K562 (cell line): ENCODE results near the gene PSMA7. TPM values are rescaled to one million over a fixed set of nuclear protein-coding genes. Genes with fewer than 3 reads are reported as not detected.
A peak's percentile ranks its signal among the peaks of the same experiment; 100 is the strongest.

ENCODE experiments used
- DNMT1 ChIP-seq: fragments of 450-650 bp; IDR thresholded peaks from 2 replicates; pipeline ENCODE4 v1.6.1; 2016; ENCODE audit warnings: antibody characterized with exemption, mild to moderate bottlenecking
- EGR1 ChIP-seq: fragments of 450-650 bp; conservative IDR thresholded peaks from 2 replicates; pipeline ENCODE4 v1.6.1; 2017; ENCODE audit warnings: mild to moderate bottlenecking
- EP400 ChIP-seq: fragments of 450-650 bp; IDR thresholded peaks from 2 replicates; pipeline ENCODE4 v1.6.1; 2017; ENCODE audit warnings: antibody characterized with exemption, mild to moderate bottlenecking, moderate library complexity
- FOXK1 ChIP-seq: sonication (generic); formaldehyde crosslinking; IDR thresholded peaks from 2 replicates; pipeline ENCODE4 v1.8.0; 2022; ENCODE audit warnings: missing genetic modification reagents, mild to moderate bottlenecking, borderline replicate concordance
- FOXO4 ChIP-seq: fragments of 450-650 bp; formaldehyde crosslinking; IDR thresholded peaks from 2 replicates; pipeline ENCODE4 v1.4.0; 2020; ENCODE audit warnings: mild to moderate bottlenecking, moderate library complexity
- HEY1 ChIP-seq: fragments of 250-450 bp; sonication (Bioruptor Pico); IDR thresholded peaks from 2 replicates; pipeline ENCODE4 v1.5.0; 2020; ENCODE audit warnings: mild to moderate bottlenecking, moderate library complexity, borderline replicate concordance
- KDM1A ChIP-seq, 2 experiments: fragments of 450-650 bp; IDR thresholded peaks; 2 replicates each; pipeline ENCODE4 v1.6.1; 2016; ENCODE audit warnings: mild to moderate bottlenecking in 2 of 2
- KLF10 ChIP-seq: fragments of 250-450 bp; sonication (Bioruptor Pico); IDR thresholded peaks from 2 replicates; pipeline ENCODE4 v1.6.1; 2021; ENCODE audit warnings: matching md5 sums
- MCM3 ChIP-seq: fragments of 450-650 bp; IDR thresholded peaks from 2 replicates; pipeline ENCODE4 v1.6.1; 2016
- MCM5 ChIP-seq: fragments of 450-650 bp; IDR thresholded peaks from 2 replicates; pipeline ENCODE4 v1.6.1; 2016; ENCODE audit warnings: low read depth
- MEIS2 ChIP-seq: fragments of 450-650 bp; IDR thresholded peaks from 2 replicates; pipeline ENCODE4 v1.6.1; 2014; ENCODE audit warnings: mild to moderate bottlenecking; ENCODE audit not compliant: partially characterized antibody
- NRF1 ChIP-seq, 2 experiments: fragments of 450-650 bp; IDR thresholded peaks in 1 of 2; conservative IDR thresholded peaks in 1 of 2; 2 replicates each; pipeline ENCODE4 v1.6.1; 2014; ENCODE audit warnings: mild to moderate bottlenecking in 2 of 2
- OTX1 ChIP-seq: fragments of 450-650 bp; formaldehyde crosslinking; IDR thresholded peaks from 2 replicates; pipeline ENCODE4 v1.4.0; 2022; ENCODE audit warnings: mild to moderate bottlenecking
- PCBP2 ChIP-seq: fragments of 200-400 bp; formaldehyde crosslinking; IDR thresholded peaks from 2 replicates; pipeline ENCODE4 v1.6.1; 2018; ENCODE audit warnings: low read length, low read depth, mild to moderate bottlenecking, moderate library complexity; ENCODE audit not compliant: poor library complexity, severe bottlenecking
- RCOR1 ChIP-seq, 2 experiments: IDR thresholded peaks; 2 replicates each; pipeline ENCODE4 v1.6.1; 2012; ENCODE audit warnings: low read depth in 2 of 2, low read length in 2 of 2, borderline replicate concordance in 1 of 2, improper control_type of control experiment in 1 of 2
- SNAPC5 ChIP-seq: fragments of 250-450 bp; sonication (Bioruptor Pico); IDR thresholded peaks from 2 replicates; pipeline ENCODE4 v1.8.0; 2021; ENCODE audit warnings: moderate library complexity, mild to moderate bottlenecking, inconsistent platforms
- SPI1 ChIP-seq: IDR thresholded peaks from 2 replicates; pipeline ENCODE4 v1.6.1; 2011; ENCODE audit warnings: low read depth, low read length, control low read depth, borderline replicate concordance
- TCF7 ChIP-seq: sonication (generic); IDR thresholded peaks from 2 replicates; pipeline ENCODE4 v1.6.1; 2016; ENCODE audit warnings: antibody characterized with exemption, borderline replicate concordance
- ZNF24 ChIP-seq: fragments of 450-650 bp; IDR thresholded peaks from 2 replicates; pipeline ENCODE4 v1.6.1; 2016
- ZZZ3 ChIP-seq: fragments of 450-650 bp; IDR thresholded peaks from 2 replicates; pipeline ENCODE4 v1.6.1; 2016; ENCODE audit warnings: antibody characterized with exemption, mild to moderate bottlenecking, moderate library complexity
- polyA plus RNA-seq, 8 experiments: library from polyadenylated mRNA; depleted of rRNA in 4 of 8; stranded (reverse) in 5 of 8; unstranded in 3 of 8; fragments of >200 nt; fragmentation: Nextera tagmentation in 2 of 8; fragmentation: Illumina TruSeq in 1 of 8; extraction: Ambion mirVana in 2 of 8; extraction: Trizol in 1 of 8; gene quantifications; 2 replicates each; pipeline versions ENCODE4 v1.2.1 to v1.2.3, GENCODE V29; 2011 to 2014; ENCODE audit warnings: inconsistent platforms in 1 of 8, missing spikeins in 1 of 8
- total RNA-seq, 7 experiments: library from RNA; depleted of rRNA in 6 of 7; stranded (reverse); fragments of >200 nt in 6 of 7; fragmentation: Illumina TruSeq in 2 of 7; extraction: Trizol in 2 of 7; gene quantifications; 2 replicates each; pipeline versions ENCODE4 v1.2.1 to v1.2.3, GENCODE V29; 2011 to 2021; ENCODE audit warnings: low replicate concordance in 1 of 7
- TF ChIP-seq, protein P1 (sequence below): fragments of 450-650 bp; IDR thresholded peaks from 2 replicates; pipeline ENCODE4 v1.6.1; 2018; ENCODE audit not compliant: partially characterized antibody
- TF ChIP-seq, protein P2 (sequence below), 2 experiments: fragments of 200-800 bp in 1 of 2; sonication (Bioruptor generic) in 1 of 2; sonication (generic) in 1 of 2; formaldehyde crosslinking in 1 of 2; IDR thresholded peaks in 1 of 2; conservative IDR thresholded peaks in 1 of 2; 2 replicates each; pipeline versions ENCODE4 v1.5.0 to v1.6.1; 2016 to 2020; ENCODE audit warnings: missing compliant biosample characterization in 1 of 2, missing genetic modification characterization in 1 of 2, missing genetic modification reagents in 1 of 2

PSMA7 gene
- total and polyA plus RNA-seq, 9 of the 15 experiments (the other 6 are each of a cell fraction or from before 2014, with no cell fraction given): 257 to 510 (median 393) TPM

- TF ChIP-seq, protein P1, sequence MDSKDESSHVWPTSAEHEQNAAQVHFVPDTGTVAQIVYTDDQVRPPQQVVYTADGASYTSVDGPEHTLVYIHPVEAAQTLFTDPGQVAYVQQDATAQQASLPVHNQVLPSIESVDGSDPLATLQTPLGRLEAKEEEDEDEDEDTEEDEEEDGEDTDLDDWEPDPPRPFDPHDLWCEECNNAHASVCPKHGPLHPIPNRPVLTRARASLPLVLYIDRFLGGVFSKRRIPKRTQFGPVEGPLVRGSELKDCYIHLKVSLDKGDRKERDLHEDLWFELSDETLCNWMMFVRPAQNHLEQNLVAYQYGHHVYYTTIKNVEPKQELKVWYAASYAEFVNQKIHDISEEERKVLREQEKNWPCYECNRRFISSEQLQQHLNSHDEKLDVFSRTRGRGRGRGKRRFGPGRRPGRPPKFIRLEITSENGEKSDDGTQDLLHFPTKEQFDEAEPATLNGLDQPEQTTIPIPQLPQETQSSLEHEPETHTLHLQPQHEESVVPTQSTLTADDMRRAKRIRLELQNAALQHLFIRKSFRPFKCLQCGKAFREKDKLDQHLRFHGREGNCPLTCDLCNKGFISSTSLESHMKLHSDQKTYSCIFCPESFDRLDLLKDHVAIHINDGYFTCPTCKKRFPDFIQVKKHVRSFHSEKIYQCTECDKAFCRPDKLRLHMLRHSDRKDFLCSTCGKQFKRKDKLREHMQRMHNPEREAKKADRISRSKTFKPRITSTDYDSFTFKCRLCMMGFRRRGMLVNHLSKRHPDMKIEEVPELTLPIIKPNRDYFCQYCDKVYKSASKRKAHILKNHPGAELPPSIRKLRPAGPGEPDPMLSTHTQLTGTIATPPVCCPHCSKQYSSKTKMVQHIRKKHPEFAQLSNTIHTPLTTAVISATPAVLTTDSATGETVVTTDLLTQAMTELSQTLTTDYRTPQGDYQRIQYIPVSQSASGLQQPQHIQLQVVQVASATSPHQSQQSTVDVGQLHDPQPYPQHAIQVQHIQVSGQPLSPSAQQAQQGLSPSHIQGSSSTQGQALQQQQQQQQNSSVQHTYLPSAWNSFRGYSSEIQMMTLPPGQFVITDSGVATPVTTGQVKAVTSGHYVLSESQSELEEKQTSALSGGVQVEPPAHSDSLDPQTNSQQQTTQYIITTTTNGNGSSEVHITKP: no peak
- TF ChIP-seq HEY1 (CRISPR knock-in tag) (no peak), KDM1A (IDR thresholded peaks at IDR 0.05) (no peak), MCM3 (no peak), DNMT1 (no peak), NRF1 (conservative IDR thresholded peaks at IDR 0.05 in 1 of 2, IDR thresholded peaks at IDR 0.05 in 1 of 2) (peak in 1 of 2 experiments; percentile 92; a peak in 2 of 4 replicates), SPI1 (no peak), EGR1 (peak; percentile 67), ZNF24 (no peak), RCOR1 (IDR thresholded peaks at IDR 0.05; ENCODE audit: borderline replicate concordance in 1 of 2, low read depth in 2 of 2, low read length in 2 of 2) (0 out of 4 replicates have a peak, but pooled peaks of 1 of the 2 experiments have one; percentile 2), TCF7 (no peak; the same call in 1 of the 2 replicates), ZZZ3 (no peak), OTX1 (CRISPR knock-in tag) (no peak), MEIS2 (peak; percentile 65), MCM5 (no peak), FOXO4 (CRISPR knock-in tag) (no peak), KLF10 (CRISPR knock-in tag) (no peak), FOXK1 (CRISPR knock-in tag) (no peak), SNAPC5 (CRISPR knock-in tag) (no peak), PCBP2 (no peak), EP400 (no peak)
- TF ChIP-seq, protein P2, sequence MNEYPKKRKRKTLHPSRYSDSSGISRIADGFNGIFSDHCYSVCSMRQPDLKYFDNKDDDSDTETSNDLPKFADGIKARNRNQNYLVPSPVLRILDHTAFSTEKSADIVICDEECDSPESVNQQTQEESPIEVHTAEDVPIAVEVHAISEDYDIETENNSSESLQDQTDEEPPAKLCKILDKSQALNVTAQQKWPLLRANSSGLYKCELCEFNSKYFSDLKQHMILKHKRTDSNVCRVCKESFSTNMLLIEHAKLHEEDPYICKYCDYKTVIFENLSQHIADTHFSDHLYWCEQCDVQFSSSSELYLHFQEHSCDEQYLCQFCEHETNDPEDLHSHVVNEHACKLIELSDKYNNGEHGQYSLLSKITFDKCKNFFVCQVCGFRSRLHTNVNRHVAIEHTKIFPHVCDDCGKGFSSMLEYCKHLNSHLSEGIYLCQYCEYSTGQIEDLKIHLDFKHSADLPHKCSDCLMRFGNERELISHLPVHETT (CRISPR knock-in tag; conservative IDR thresholded peaks at IDR 0.05 in 1 of 2, IDR thresholded peaks at IDR 0.05 in 1 of 2): peak in 1 of 2 experiments; percentile 95; a peak in 2 of 4 replicates
These were observed 21.2 kb downstream of the PSMA7 start, which contains the start of gene LSM14B (continued) for GRCh38 chr20:62121776-62122653.
